ENCODE data around the gene AFF3.

DNA sequence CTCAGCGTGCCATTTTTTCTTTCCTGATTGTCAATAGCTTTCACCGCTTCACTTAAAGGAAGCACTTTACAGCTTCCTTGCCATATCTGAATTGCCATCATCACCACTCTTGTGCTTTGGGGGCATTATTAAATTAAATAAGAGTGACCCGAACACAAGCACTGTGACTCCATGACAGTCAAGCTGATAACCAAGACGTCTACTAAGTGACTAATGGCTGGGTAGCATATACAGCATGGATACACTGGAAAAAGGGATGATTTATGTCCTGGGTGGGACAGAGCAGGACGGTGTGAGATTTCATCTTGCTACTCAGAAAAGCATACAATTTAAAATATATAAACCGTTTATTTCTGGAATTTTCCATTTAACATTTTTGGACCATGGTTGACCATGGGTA, 24.3 kb upstream of the AFF3 start:
- TF ChIP-seq, protein P1, sequence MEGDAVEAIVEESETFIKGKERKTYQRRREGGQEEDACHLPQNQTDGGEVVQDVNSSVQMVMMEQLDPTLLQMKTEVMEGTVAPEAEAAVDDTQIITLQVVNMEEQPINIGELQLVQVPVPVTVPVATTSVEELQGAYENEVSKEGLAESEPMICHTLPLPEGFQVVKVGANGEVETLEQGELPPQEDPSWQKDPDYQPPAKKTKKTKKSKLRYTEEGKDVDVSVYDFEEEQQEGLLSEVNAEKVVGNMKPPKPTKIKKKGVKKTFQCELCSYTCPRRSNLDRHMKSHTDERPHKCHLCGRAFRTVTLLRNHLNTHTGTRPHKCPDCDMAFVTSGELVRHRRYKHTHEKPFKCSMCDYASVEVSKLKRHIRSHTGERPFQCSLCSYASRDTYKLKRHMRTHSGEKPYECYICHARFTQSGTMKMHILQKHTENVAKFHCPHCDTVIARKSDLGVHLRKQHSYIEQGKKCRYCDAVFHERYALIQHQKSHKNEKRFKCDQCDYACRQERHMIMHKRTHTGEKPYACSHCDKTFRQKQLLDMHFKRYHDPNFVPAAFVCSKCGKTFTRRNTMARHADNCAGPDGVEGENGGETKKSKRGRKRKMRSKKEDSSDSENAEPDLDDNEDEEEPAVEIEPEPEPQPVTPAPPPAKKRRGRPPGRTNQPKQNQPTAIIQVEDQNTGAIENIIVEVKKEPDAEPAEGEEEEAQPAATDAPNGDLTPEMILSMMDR (IDR thresholded peaks at IDR 0.05): no peak
- TF ChIP-seq POLR2A (IDR thresholded peaks at IDR 0.05): no peak
